Liver (tissue), 9 donors: ENCODE results near the gene FAM234B. TPM values are rescaled to one million over a fixed set of nuclear protein-coding genes. Genes with fewer than 3 reads are reported as not detected.

Experiments used
- DNase-seq: peaks from one replicate; pipeline ENCODE4 v3.0.0-alpha.2; 2017; ENCODE audit warnings: low spot score
- H3K27ac ChIP-seq, 2 donors: one replicate each; pipeline ENCODE4 v1.7.0; 2013; ENCODE audit warnings: inconsistent platforms in 2 of 2, low read length in 2 of 2, control low read depth in 1 of 2, low read depth in 1 of 2, mild to moderate bottlenecking in 1 of 2
- H3K27me3 ChIP-seq, 4 donors: one replicate each; pipeline versions ENCODE4 v1.6.1 to v1.7.0; 2013; ENCODE audit warnings: low read length in 3 of 4, inconsistent platforms in 1 of 4, mild to moderate bottlenecking in 1 of 4, moderate library complexity in 1 of 4; ENCODE audit not compliant: control insufficient read depth in 4 of 4, insufficient read depth in 4 of 4
- H3K36me3 ChIP-seq, 4 donors: one replicate each; pipeline versions ENCODE4 v1.6.1 to v1.7.0; 2013; ENCODE audit warnings: low read length in 3 of 4, mild to moderate bottlenecking in 3 of 4, low read depth in 1 of 4, moderate library complexity in 1 of 4; ENCODE audit not compliant: control insufficient read depth in 4 of 4, insufficient read depth in 3 of 4
- H3K4me1 ChIP-seq, 4 donors: one replicate each; pipeline versions ENCODE4 v1.6.1 to v1.7.0; 2013; ENCODE audit warnings: low read length in 3 of 4, mild to moderate bottlenecking in 3 of 4, moderate library complexity in 1 of 4; ENCODE audit not compliant: control insufficient read depth in 4 of 4, insufficient read depth in 4 of 4
- H3K4me3 ChIP-seq, 3 donors: one replicate each; pipeline versions ENCODE4 v1.6.1 to v1.7.0; 2013; ENCODE audit warnings: low read length in 3 of 3, control low read depth in 1 of 3, low read depth in 1 of 3, mild to moderate bottlenecking in 1 of 3
- H3K9ac ChIP-seq, 2 donors: one replicate each; pipeline ENCODE4 v1.7.0; 2013; ENCODE audit warnings: low read length in 2 of 2, mild to moderate bottlenecking in 2 of 2, moderate library complexity in 2 of 2, control low read depth in 1 of 2, low read depth in 1 of 2
- H3K9me3 ChIP-seq, 4 donors: one replicate each; pipeline versions ENCODE4 v1.6.1 to v1.7.0; 2013; ENCODE audit warnings: low read length in 3 of 4; ENCODE audit not compliant: control insufficient read depth in 4 of 4
- ATF3 ChIP-seq: IDR thresholded peaks from 2 replicates; pipeline ENCODE4 v1.6.1; 2016; ENCODE audit warnings: antibody characterized with exemption
- CTCF ChIP-seq: fragments of 150-350 bp; IDR thresholded peaks from 2 replicates; pipeline ENCODE4 v1.5.1; 2017; ENCODE audit warnings: improper control_type of control experiment, low read depth, low read length; ENCODE audit not compliant: missing input control
- EGR1 ChIP-seq, 2 donors: IDR thresholded peaks; 2 replicates each; pipeline ENCODE4 v1.6.1; 2016 to 2018; ENCODE audit warnings: antibody characterized with exemption in 2 of 2, low read depth in 2 of 2
- FOXA1 ChIP-seq: IDR thresholded peaks from 2 replicates; pipeline ENCODE4 v1.6.1; 2016; ENCODE audit warnings: antibody characterized with exemption
- FOXA2 ChIP-seq: IDR thresholded peaks from 2 replicates; pipeline ENCODE4 v1.6.1; 2016; ENCODE audit warnings: antibody characterized with exemption
- GABPA ChIP-seq, 2 donors: IDR thresholded peaks in 1 of 2; conservative IDR thresholded peaks in 1 of 2; 2 replicates each; pipeline ENCODE4 v1.6.1; 2016; ENCODE audit warnings: antibody characterized with exemption in 2 of 2, mild to moderate bottlenecking in 1 of 2, moderate library complexity in 1 of 2
- HNF4A ChIP-seq, 2 donors: conservative IDR thresholded peaks; 2 replicates each; pipeline ENCODE4 v1.6.1; 2016; ENCODE audit warnings: antibody characterized with exemption in 2 of 2, mild to moderate bottlenecking in 2 of 2
- HNF4G ChIP-seq: IDR thresholded peaks from 2 replicates; pipeline ENCODE4 v1.6.1; 2016; ENCODE audit warnings: antibody characterized with exemption
- JUND ChIP-seq, 2 donors: IDR thresholded peaks; 2 replicates each; pipeline ENCODE4 v1.6.1; 2016; ENCODE audit warnings: antibody characterized with exemption in 2 of 2
- MAX ChIP-seq: IDR thresholded peaks from 2 replicates; pipeline ENCODE4 v1.6.1; 2016; ENCODE audit warnings: antibody characterized with exemption
- NR2F2 ChIP-seq: IDR thresholded peaks from 2 replicates; pipeline ENCODE4 v1.6.1; 2016; ENCODE audit warnings: antibody characterized with exemption
- RAD21 ChIP-seq, 2 donors: IDR thresholded peaks; 2 replicates each; pipeline ENCODE4 v1.6.1; 2016; ENCODE audit warnings: antibody characterized with exemption in 2 of 2, mild to moderate bottlenecking in 2 of 2
- REST ChIP-seq: IDR thresholded peaks from 2 replicates; pipeline ENCODE4 v1.6.1; 2016; ENCODE audit warnings: antibody characterized with exemption, mild to moderate bottlenecking
- RXRA ChIP-seq, 2 donors: IDR thresholded peaks; 2 replicates each; pipeline ENCODE4 v1.6.1; 2017 to 2018; ENCODE audit warnings: antibody characterized with exemption in 2 of 2, mild to moderate bottlenecking in 1 of 2
- SP1 ChIP-seq: IDR thresholded peaks from 2 replicates; pipeline ENCODE4 v1.6.1; 2018; ENCODE audit warnings: antibody characterized with exemption, mild to moderate bottlenecking
- TAF1 ChIP-seq: conservative IDR thresholded peaks from 2 replicates; pipeline ENCODE4 v1.6.1; 2016; ENCODE audit warnings: antibody characterized with exemption, mild to moderate bottlenecking
- YY1 ChIP-seq: IDR thresholded peaks from 2 replicates; pipeline ENCODE4 v1.6.1; 2016; ENCODE audit warnings: antibody characterized with exemption, mild to moderate bottlenecking
- ZBTB33 ChIP-seq: IDR thresholded peaks from 2 replicates; pipeline ENCODE4 v1.6.1; 2016; ENCODE audit warnings: antibody characterized with exemption
- WGBS: extraction: QIAGEN DNeasy Blood & Tissue Kit; methylation state at CpG from one replicate; pipeline ENCODE4 v1.1.7; 2013; 5-methylcytosine and 5-hydroxymethylcytosine counted together
- polyA plus RNA-seq, 2 donors: library from polyadenylated mRNA; stranded (reverse) in 1 of 2; unstranded in 1 of 2; fragments of 200-250 nt in 1 of 2; fragments of >200 nt in 1 of 2; fragmentation: Nextera tagmentation in 1 of 2; extraction: Ambion mirVana in 1 of 2; gene quantifications; one replicate each; pipeline versions ENCODE4 v1.2.1 to v1.2.3, GENCODE V29; 2013 to 2015
- total RNA-seq, 2 donors: library from RNA; depleted of rRNA; stranded (reverse); fragments of >200 nt; gene quantifications; one replicate each; pipeline ENCODE4 v1.2.3, GENCODE V29; 2014
- donor health status: healthy.
- donor health status: healthy.
- donor health status: healthy.
- donor health status: healthy.
- donor health status: healthy.

Gene FAM234B
- total and polyA plus RNA-seq, 4 donors, result 1.7 to 8.0 (median 3.2) TPM

GRCh38 chr12:13090054-13090453 is 45.9 kb downstream of the FAM234B start:
- Histone ChIP-seq H3K36me3 (no peaks in the 10 kb centered on the region), H3K9me3 (no peaks in the 10 kb centered on the region), H3K27ac (no peak overlapping the region), H3K27me3 (no peaks in the 10 kb centered on the region), H3K4me1 (no peaks in the 10 kb centered on the region), H3K9ac (no peak overlapping the region), H3K4me3 (no peak overlapping the region)
- DNase-seq, result no peak
- 91% methylated on average over 4 of the region's 4 CpGs for WGBS
- TF ChIP-seq FOXA1 (no peak), EGR1 (IDR thresholded peaks at IDR 0.05; ENCODE audit: low read depth in 2 of 2) (no peak), HNF4A (conservative IDR thresholded peaks at IDR 0.05) (no peak), JUND (IDR thresholded peaks at IDR 0.05) (no peak), CTCF (no peak), NR2F2 (no peak), RXRA (IDR thresholded peaks at IDR 0.05) (no peak), REST (no peak), TAF1 (no peak), SP1 (no peak)

- H3K4me1 ChIP-seq, result no peaks in the 10 kb centered on the region
- no peak overlapping the region for H3K4me3 ChIP-seq
- TF ChIP-seq ATF3 (no peak), JUND (IDR thresholded peaks at IDR 0.05) (no peak), FOXA2 (no peak), RAD21 (IDR thresholded peaks at IDR 0.05) (no peak), HNF4G (no peak), CTCF (no peak), REST (no peak), FOXA1 (no peak), SP1 (no peak), YY1 (no peak), TAF1 (no peak), NR2F2 (no peak), HNF4A (conservative IDR thresholded peaks at IDR 0.05) (no peak), GABPA (IDR thresholded peaks at IDR 0.05 in 1 of 2, conservative IDR thresholded peaks at IDR 0.05 in 1 of 2) (no peak), EGR1 (IDR thresholded peaks at IDR 0.05; ENCODE audit: low read depth in 2 of 2) (no peak), MAX (no peak), ZBTB33 (no peak), RXRA (IDR thresholded peaks at IDR 0.05) (no peak)
- no peak overlapping the region for H3K27ac ChIP-seq
- no peaks in the 10 kb centered on the region for H3K36me3 ChIP-seq
- H3K9ac ChIP-seq, result no peak overlapping the region
- no peak for DNase-seq
- no peaks in the 10 kb centered on the region for H3K9me3 ChIP-seq
- WGBS, result 93% methylated on average over 6 of the region's 6 CpGs
- H3K27me3 ChIP-seq, result no peaks in the 10 kb centered on the region
These were observed 47.7 kb downstream of the FAM234B start for GRCh38 chr12:13091832-13092231.
